A549 (cell line): ENCODE measurements around the gene TIRAP.

Experiments used
- CHD2 ChIP-seq: fragments of 150-350 bp; IDR thresholded peaks from 2 replicates; pipeline ENCODE4 v1.6.1; 2014; ENCODE audit warnings: low read length; ENCODE audit not compliant: partially characterized antibody
- EP300 ChIP-seq, 2 experiments: fragments of >200 bp; sonication (Bioruptor Twin); formaldehyde crosslinking; IDR thresholded peaks; 2 replicates in 1 of 2; 3 replicates in 1 of 2; pipeline ENCODE4 v1.6.1; 2016 to 2017
- HDAC2 ChIP-seq: fragments of 200-600 bp; sonication (generic); IDR thresholded peaks from 2 replicates; pipeline ENCODE4 v1.6.1; 2016
- KDM1A ChIP-seq: fragments of 200-600 bp; sonication (generic); IDR thresholded peaks from 2 replicates; pipeline ENCODE4 v1.6.1; 2016; ENCODE audit warnings: low read depth, mild to moderate bottlenecking
- PHF8 ChIP-seq: fragments of 200-600 bp; sonication (generic); IDR thresholded peaks from 2 replicates; pipeline ENCODE4 v1.6.1; 2016; ENCODE audit warnings: low read depth, mild to moderate bottlenecking, antibody characterized with exemption, moderate library complexity, borderline replicate concordance
- POLR2A ChIP-seq: IDR thresholded peaks from 2 replicates; pipeline ENCODE4 v1.6.1; 2012; ENCODE audit warnings: mild to moderate bottlenecking, low read length
- SREBF2 ChIP-seq: fragments of 450-650 bp; IDR thresholded peaks from 2 replicates; pipeline ENCODE4 v1.6.1; 2014; ENCODE audit warnings: mild to moderate bottlenecking, moderate library complexity
- TF ChIP-seq, protein P1 (sequence below): IDR thresholded peaks from 2 replicates; pipeline ENCODE4 v1.6.1; 2012
- TF ChIP-seq, protein P2 (sequence below): fragments of 200-600 bp; sonication (generic); IDR thresholded peaks from 2 replicates; pipeline ENCODE4 v1.6.1; 2016; ENCODE audit warnings: antibody characterized with exemption, mild to moderate bottlenecking, moderate library complexity
- TF ChIP-seq, protein P3 (sequence below): fragments of >200 bp; sonication (Bioruptor Twin); formaldehyde crosslinking; IDR thresholded peaks from 3 replicates; pipeline ENCODE4 v1.5.1; 2016
- TF ChIP-seq, protein P4 (sequence below): fragments of >200 bp; sonication (Bioruptor Twin); formaldehyde crosslinking; IDR thresholded peaks from 3 replicates; pipeline ENCODE4 v1.6.1; 2016

DNA sequence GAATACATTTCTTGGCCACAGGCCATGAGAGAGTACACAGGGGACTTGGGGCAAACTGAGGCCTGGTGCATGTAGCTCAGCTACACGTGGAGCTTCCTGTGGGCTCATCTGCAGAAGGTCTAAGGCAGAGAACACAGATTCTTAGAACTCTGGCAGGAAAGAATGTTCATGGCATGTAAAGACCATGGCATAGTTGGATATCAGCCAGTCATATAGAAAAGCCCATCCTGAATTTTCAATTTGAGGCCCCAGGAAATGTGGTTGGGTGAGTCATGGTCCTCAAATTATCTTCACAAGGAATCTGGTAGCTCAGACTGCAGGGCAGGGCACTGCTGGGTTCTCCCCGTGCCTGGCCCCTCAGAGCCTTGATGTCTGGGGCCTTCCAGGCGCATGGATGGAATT, 58.9 kb downstream of the TIRAP start:
- TF ChIP-seq EP300 (IDR thresholded peaks at IDR 0.05) (no peak), CHD2 (no peak), KDM1A (no peak), POLR2A (no peak), PHF8 (no peak), SREBF2 (no peak), HDAC2 (no peak)
- TF ChIP-seq, protein P1, sequence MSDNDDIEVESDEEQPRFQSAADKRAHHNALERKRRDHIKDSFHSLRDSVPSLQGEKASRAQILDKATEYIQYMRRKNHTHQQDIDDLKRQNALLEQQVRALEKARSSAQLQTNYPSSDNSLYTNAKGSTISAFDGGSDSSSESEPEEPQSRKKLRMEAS: no peak
- TF ChIP-seq, protein P2, sequence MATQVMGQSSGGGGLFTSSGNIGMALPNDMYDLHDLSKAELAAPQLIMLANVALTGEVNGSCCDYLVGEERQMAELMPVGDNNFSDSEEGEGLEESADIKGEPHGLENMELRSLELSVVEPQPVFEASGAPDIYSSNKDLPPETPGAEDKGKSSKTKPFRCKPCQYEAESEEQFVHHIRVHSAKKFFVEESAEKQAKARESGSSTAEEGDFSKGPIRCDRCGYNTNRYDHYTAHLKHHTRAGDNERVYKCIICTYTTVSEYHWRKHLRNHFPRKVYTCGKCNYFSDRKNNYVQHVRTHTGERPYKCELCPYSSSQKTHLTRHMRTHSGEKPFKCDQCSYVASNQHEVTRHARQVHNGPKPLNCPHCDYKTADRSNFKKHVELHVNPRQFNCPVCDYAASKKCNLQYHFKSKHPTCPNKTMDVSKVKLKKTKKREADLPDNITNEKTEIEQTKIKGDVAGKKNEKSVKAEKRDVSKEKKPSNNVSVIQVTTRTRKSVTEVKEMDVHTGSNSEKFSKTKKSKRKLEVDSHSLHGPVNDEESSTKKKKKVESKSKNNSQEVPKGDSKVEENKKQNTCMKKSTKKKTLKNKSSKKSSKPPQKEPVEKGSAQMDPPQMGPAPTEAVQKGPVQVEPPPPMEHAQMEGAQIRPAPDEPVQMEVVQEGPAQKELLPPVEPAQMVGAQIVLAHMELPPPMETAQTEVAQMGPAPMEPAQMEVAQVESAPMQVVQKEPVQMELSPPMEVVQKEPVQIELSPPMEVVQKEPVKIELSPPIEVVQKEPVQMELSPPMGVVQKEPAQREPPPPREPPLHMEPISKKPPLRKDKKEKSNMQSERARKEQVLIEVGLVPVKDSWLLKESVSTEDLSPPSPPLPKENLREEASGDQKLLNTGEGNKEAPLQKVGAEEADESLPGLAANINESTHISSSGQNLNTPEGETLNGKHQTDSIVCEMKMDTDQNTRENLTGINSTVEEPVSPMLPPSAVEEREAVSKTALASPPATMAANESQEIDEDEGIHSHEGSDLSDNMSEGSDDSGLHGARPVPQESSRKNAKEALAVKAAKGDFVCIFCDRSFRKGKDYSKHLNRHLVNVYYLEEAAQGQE: no peak
- TF ChIP-seq, protein P3, sequence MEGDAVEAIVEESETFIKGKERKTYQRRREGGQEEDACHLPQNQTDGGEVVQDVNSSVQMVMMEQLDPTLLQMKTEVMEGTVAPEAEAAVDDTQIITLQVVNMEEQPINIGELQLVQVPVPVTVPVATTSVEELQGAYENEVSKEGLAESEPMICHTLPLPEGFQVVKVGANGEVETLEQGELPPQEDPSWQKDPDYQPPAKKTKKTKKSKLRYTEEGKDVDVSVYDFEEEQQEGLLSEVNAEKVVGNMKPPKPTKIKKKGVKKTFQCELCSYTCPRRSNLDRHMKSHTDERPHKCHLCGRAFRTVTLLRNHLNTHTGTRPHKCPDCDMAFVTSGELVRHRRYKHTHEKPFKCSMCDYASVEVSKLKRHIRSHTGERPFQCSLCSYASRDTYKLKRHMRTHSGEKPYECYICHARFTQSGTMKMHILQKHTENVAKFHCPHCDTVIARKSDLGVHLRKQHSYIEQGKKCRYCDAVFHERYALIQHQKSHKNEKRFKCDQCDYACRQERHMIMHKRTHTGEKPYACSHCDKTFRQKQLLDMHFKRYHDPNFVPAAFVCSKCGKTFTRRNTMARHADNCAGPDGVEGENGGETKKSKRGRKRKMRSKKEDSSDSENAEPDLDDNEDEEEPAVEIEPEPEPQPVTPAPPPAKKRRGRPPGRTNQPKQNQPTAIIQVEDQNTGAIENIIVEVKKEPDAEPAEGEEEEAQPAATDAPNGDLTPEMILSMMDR: no peak
- TF ChIP-seq, protein P4, sequence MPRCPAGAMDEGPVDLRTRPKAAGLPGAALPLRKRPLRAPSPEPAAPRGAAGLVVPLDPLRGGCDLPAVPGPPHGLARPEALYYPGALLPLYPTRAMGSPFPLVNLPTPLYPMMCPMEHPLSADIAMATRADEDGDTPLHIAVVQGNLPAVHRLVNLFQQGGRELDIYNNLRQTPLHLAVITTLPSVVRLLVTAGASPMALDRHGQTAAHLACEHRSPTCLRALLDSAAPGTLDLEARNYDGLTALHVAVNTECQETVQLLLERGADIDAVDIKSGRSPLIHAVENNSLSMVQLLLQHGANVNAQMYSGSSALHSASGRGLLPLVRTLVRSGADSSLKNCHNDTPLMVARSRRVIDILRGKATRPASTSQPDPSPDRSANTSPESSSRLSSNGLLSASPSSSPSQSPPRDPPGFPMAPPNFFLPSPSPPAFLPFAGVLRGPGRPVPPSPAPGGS: no peak
